HepG2 (cell line): ENCODE results near the gene C20orf96. TPM values are rescaled to one million over a fixed set of nuclear protein-coding genes. Genes with fewer than 3 reads are reported as not detected.

Experiments used
- MEIS1 ChIP-seq: sonication (generic); formaldehyde crosslinking; IDR thresholded peaks from 2 replicates; pipeline ENCODE4 v1.9.0; 2021; ENCODE audit warnings: mild to moderate bottlenecking, missing genetic modification reagents, moderate library complexity, borderline replicate concordance
- PLRG1 ChIP-seq: fragments of 450-650 bp; conservative IDR thresholded peaks from 2 replicates; pipeline ENCODE4 v1.6.1; 2016
- SMAD9 ChIP-seq: sonication (generic); formaldehyde crosslinking; IDR thresholded peaks from 2 replicates; pipeline ENCODE4 v1.5.1; 2020; ENCODE audit warnings: mild to moderate bottlenecking, missing genetic modification reagents
- ZBTB7B ChIP-seq: sonication (generic); formaldehyde crosslinking; IDR thresholded peaks from 2 replicates; pipeline ENCODE4 v1.4.0; 2020; ENCODE audit warnings: missing genetic modification reagents
- ZFX ChIP-seq: sonication (generic); formaldehyde crosslinking; IDR thresholded peaks from 2 replicates; pipeline ENCODE4 v1.4.0; 2020; ENCODE audit warnings: mild to moderate bottlenecking, low read depth, missing genetic modification reagents, moderate library complexity
- ZMYM4 ChIP-seq: sonication (generic); formaldehyde crosslinking; IDR thresholded peaks from 2 replicates; pipeline ENCODE4 v1.8.1; 2023; ENCODE audit warnings: mild to moderate bottlenecking, missing genetic modification reagents
- ZNF138 ChIP-seq: sonication (generic); formaldehyde crosslinking; IDR thresholded peaks from 2 replicates; pipeline ENCODE4 v1.5.0; 2020; ENCODE audit warnings: mild to moderate bottlenecking, low read depth, missing genetic modification reagents
- ZNF205 ChIP-seq: IDR thresholded peaks from 2 replicates; pipeline ENCODE4 v1.6.1; 2018; ENCODE audit warnings: missing biosample characterization, missing genetic modification reagents
- ZNF484 ChIP-seq: sonication (generic); formaldehyde crosslinking; IDR thresholded peaks from 2 replicates; pipeline ENCODE4 v1.5.1; 2020; ENCODE audit warnings: mild to moderate bottlenecking, low read depth, missing genetic modification reagents, borderline replicate concordance
- ZNF614 ChIP-seq: IDR thresholded peaks from 2 replicates; pipeline ENCODE4 v1.6.1; 2018; ENCODE audit warnings: missing biosample characterization, missing genetic modification reagents, inconsistent platforms, borderline replicate concordance
- ZNF775 ChIP-seq: sonication (generic); formaldehyde crosslinking; IDR thresholded peaks from 2 replicates; pipeline ENCODE4 v1.4.0; 2020; ENCODE audit warnings: missing genetic modification reagents, mild to moderate bottlenecking, moderate library complexity, borderline replicate concordance
- ZSCAN31 ChIP-seq: sonication (generic); formaldehyde crosslinking; IDR thresholded peaks from 2 replicates; pipeline ENCODE4 v1.5.0; 2020; ENCODE audit warnings: low read depth, mild to moderate bottlenecking, missing genetic modification reagents
- polyA plus RNA-seq, 8 experiments: library from polyadenylated mRNA; depleted of rRNA in 3 of 8; stranded (reverse) in 7 of 8; unstranded in 1 of 8; fragments of >200 nt; fragmentation: Illumina TruSeq in 4 of 8; extraction: Trizol in 4 of 8; gene quantifications; 2 replicates each; pipeline versions ENCODE4 v1.2.1 to v1.2.3, GENCODE V29; 2011 to 2016; ENCODE audit warnings: low read depth in 4 of 8, missing spikeins in 1 of 8, mixed read lengths in 1 of 8; ENCODE audit not compliant: insufficient read depth in 1 of 8
- total RNA-seq, 5 experiments: library from RNA; depleted of rRNA; stranded (reverse); fragments of >200 nt; fragmentation: Illumina TruSeq; extraction: Trizol; gene quantifications; 2 replicates each; pipeline ENCODE4 v1.2.3, GENCODE V29; 2016; ENCODE audit warnings: low read depth in 1 of 5
- TF ChIP-seq, protein P1 (sequence below): sonication (generic); formaldehyde crosslinking; IDR thresholded peaks from 2 replicates; pipeline ENCODE4 v1.4.0; 2020; ENCODE audit warnings: missing genetic modification reagents
- TF ChIP-seq, protein P2 (sequence below): sonication (generic); formaldehyde crosslinking; conservative IDR thresholded peaks from 2 replicates; pipeline ENCODE4 v1.4.0; 2020; ENCODE audit warnings: missing genetic modification reagents
- TF ChIP-seq, protein P3 (sequence below): sonication (generic); formaldehyde crosslinking; IDR thresholded peaks from 2 replicates; pipeline ENCODE4 v1.8.0; 2022; ENCODE audit warnings: mild to moderate bottlenecking, missing genetic modification reagents, moderate library complexity

C20orf96 gene
- total and polyA plus RNA-seq, 2 of the 13 experiments (the other 11 are each of a cell fraction or from before 2014, with no cell fraction given): 3.8 to 20.6 TPM

DNA sequence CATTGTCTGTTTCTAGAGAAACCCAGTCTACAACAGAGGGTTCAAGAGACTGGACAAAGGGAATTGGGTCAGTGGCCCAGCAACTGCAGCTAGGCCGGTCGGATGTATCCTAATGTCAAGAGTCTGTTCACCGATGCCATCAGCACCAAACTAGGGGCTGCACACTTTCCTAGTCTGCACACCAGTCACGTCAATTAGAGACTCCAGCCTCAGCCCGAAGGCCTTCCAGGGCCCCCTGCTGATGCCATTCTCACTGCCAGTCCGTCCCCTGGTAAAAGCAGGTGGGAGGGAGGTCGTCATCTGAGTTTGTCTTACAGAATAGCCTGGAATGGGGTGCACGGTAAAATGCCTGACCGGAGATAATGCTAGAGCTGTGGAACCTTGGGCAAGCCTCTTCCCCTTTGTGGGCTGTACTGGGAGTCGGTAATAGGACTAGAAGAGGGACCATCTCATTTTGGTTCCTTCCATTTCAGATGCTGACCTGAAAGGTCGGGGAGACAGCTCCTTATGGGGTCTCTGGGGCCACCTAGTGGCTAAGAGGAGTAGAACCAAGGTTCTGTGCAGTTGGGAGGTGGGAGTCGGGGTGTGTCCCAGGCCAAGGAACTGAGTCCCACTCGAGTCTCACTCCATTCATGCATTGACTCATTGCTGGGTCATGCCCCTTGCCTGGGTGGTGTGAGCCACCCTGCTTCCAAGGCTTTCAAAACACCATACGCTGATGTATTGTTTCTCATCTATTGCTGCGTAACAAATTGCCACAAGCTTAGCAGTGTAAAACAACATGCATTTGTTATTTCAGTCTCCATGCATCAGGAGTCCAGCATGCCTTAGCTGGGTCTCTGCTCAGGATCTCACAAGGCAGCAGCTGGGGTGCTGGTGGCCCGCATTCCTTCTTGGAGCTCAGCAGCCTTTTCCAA, 39.9 kb upstream of the C20orf96 start (continued):
- TF ChIP-seq, protein P1, sequence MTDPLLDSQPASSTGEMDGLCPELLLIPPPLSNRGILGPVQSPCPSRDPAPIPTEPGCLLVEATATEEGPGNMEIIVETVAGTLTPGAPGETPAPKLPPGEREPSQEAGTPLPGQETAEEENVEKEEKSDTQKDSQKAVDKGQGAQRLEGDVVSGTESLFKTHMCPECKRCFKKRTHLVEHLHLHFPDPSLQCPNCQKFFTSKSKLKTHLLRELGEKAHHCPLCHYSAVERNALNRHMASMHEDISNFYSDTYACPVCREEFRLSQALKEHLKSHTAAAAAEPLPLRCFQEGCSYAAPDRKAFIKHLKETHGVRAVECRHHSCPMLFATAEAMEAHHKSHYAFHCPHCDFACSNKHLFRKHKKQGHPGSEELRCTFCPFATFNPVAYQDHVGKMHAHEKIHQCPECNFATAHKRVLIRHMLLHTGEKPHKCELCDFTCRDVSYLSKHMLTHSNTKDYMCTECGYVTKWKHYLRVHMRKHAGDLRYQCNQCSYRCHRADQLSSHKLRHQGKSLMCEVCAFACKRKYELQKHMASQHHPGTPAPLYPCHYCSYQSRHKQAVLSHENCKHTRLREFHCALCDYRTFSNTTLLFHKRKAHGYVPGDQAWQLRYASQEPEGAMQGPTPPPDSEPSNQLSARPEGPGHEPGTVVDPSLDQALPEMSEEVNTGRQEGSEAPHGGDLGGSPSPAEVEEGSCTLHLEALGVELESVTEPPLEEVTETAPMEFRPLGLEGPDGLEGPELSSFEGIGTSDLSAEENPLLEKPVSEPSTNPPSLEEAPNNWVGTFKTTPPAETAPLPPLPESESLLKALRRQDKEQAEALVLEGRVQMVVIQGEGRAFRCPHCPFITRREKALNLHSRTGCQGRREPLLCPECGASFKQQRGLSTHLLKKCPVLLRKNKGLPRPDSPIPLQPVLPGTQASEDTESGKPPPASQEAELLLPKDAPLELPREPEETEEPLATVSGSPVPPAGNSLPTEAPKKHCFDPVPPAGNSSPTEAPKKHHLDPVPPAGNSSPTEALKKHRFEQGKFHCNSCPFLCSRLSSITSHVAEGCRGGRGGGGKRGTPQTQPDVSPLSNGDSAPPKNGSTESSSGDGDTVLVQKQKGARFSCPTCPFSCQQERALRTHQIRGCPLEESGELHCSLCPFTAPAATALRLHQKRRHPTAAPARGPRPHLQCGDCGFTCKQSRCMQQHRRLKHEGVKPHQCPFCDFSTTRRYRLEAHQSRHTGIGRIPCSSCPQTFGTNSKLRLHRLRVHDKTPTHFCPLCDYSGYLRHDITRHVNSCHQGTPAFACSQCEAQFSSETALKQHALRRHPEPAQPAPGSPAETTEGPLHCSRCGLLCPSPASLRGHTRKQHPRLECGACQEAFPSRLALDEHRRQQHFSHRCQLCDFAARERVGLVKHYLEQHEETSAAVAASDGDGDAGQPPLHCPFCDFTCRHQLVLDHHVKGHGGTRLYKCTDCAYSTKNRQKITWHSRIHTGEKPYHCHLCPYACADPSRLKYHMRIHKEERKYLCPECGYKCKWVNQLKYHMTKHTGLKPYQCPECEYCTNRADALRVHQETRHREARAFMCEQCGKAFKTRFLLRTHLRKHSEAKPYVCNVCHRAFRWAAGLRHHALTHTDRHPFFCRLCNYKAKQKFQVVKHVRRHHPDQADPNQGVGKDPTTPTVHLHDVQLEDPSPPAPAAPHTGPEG (CRISPR knock-in tag): no peak
- TF ChIP-seq, protein P2, sequence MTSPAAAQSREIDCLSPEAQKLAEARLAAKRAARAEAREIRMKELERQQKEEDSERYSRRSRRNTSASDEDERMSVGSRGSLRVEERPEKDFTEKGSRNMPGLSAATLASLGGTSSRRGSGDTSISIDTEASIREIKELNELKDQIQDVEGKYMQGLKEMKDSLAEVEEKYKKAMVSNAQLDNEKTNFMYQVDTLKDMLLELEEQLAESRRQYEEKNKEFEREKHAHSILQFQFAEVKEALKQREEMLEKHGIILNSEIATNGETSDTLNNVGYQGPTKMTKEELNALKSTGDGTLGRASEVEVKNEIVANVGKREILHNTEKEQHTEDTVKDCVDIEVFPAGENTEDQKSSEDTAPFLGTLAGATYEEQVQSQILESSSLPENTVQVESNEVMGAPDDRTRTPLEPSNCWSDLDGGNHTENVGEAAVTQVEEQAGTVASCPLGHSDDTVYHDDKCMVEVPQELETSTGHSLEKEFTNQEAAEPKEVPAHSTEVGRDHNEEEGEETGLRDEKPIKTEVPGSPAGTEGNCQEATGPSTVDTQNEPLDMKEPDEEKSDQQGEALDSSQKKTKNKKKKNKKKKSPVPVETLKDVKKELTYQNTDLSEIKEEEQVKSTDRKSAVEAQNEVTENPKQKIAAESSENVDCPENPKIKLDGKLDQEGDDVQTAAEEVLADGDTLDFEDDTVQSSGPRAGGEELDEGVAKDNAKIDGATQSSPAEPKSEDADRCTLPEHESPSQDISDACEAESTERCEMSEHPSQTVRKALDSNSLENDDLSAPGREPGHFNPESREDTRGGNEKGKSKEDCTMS: no peak
- no peak for TF ChIP-seq ZNF775 (CRISPR knock-in tag)
- TF ChIP-seq ZSCAN31 (CRISPR knock-in tag): no peak
- no peak for TF ChIP-seq ZNF138 (CRISPR knock-in tag)
- TF ChIP-seq, protein P3, sequence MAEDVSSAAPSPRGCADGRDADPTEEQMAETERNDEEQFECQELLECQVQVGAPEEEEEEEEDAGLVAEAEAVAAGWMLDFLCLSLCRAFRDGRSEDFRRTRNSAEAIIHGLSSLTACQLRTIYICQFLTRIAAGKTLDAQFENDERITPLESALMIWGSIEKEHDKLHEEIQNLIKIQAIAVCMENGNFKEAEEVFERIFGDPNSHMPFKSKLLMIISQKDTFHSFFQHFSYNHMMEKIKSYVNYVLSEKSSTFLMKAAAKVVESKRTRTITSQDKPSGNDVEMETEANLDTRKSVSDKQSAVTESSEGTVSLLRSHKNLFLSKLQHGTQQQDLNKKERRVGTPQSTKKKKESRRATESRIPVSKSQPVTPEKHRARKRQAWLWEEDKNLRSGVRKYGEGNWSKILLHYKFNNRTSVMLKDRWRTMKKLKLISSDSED: no peak
- TF ChIP-seq ZBTB7B: no peak
- TF ChIP-seq ZNF205 (CRISPR knock-in tag): 0 out of 2 replicates have a peak, but pooled peaks have one; percentile 23
- TF ChIP-seq ZNF614: no peak
- no peak for TF ChIP-seq ZMYM4 (CRISPR knock-in tag)
- TF ChIP-seq PLRG1: no peak
- TF ChIP-seq ZNF484 (CRISPR knock-in tag): 0 out of 2 replicates have a peak, but pooled peaks have one; percentile 39
- TF ChIP-seq ZFX (CRISPR knock-in tag): peak; percentile 47
- TF ChIP-seq MEIS1 (CRISPR knock-in tag): peak; percentile 70; the same call in 1 of the 2 replicates
- no peak for TF ChIP-seq SMAD9
